HepG2 (cell line): ENCODE results near the gene IL27RA. TPM values are rescaled to one million over a fixed set of nuclear protein-coding genes. Genes with fewer than 3 reads are reported as not detected.

ENCODE experiments used
- ATAC-seq: fragments of 200-7000 bp; cut with Tn5 transposase; 3 replicates; pipeline ENCODE4 v1.9.1; 2020; ENCODE audit warnings: mild to moderate bottlenecking, moderate library complexity
- BruUV-seq: library from RNA; stranded (reverse); fragments of 400-500 nt; replicated peaks from 2 replicates; lab custom pipeline; 2021; lab: Mats Ljungman, UMichigan
- CTCF ChIA-PET: fragments of 300-600 bp; formaldehyde crosslinking; extraction: SDS; loops from one replicate; lab custom pipeline; 2021; ENCODE audit warnings: low total read pairs, inconsistent platforms, low intra/inter-chr PET ratio; lab: Yijun Ruan, JAX
- POLR2A ChIA-PET: fragments of 350-600 bp; sonication (Branson Sonifier 250); formaldehyde crosslinking; loops from one replicate; lab custom pipeline; 2020; ENCODE audit warnings: antibody characterized with exemption, inconsistent platforms; lab: Yijun Ruan, JAX
- DNase-seq: peaks from one replicate; pipeline ENCODE4 v3.0.0-alpha.2; 2015; ENCODE audit warnings: low spot score
- FAIRE-seq: peaks from 3 replicates; lab custom pipeline; 2011; peaks lifted over from hg19 to GRCh38; lab: Jason Lieb, UNC
- H2AFZ ChIP-seq: one replicate; pipeline ENCODE4 v1.6.1; 2011; ENCODE audit warnings: low read length, inconsistent platforms
- H3K27ac ChIP-seq: fragments of 300-600 bp; 3 replicates; pipeline ENCODE4 v1.8.0; 2011; ENCODE audit warnings: mixed run types, mild to moderate bottlenecking, mixed read lengths, low read length, inconsistent platforms; ENCODE audit not compliant: insufficient read depth; ENCODE audit errors: extremely low read length
- H3K27me3 ChIP-seq, 2 experiments: fragments of 200-600 bp in 1 of 2; 2 replicates in 1 of 2; 3 replicates in 1 of 2; pipeline versions ENCODE4 v1.6.0 to v1.8.0; 2011; ENCODE audit warnings: low read length in 2 of 2, mild to moderate bottlenecking in 2 of 2, moderate library complexity in 2 of 2, inconsistent platforms in 1 of 2; ENCODE audit not compliant: insufficient read depth in 2 of 2, control insufficient read depth in 1 of 2
- H3K36me3 ChIP-seq, 2 experiments: fragments of 200-600 bp in 1 of 2; replicated peaks in 1 of 2; 2 replicates in 1 of 2; 3 replicates in 1 of 2; pipeline versions ENCODE4 v1.5.1 to v1.8.0; 2011; ENCODE audit warnings: low read length in 2 of 2, inconsistent platforms in 1 of 2; ENCODE audit not compliant: insufficient read depth in 2 of 2, control insufficient read depth in 1 of 2
- H3K4me1 ChIP-seq: 2 replicates; pipeline ENCODE4 v1.5.1; 2012; ENCODE audit warnings: low read length, inconsistent platforms; ENCODE audit not compliant: insufficient read depth
- H3K4me2 ChIP-seq: 2 replicates; pipeline ENCODE4 v1.6.0; 2011; ENCODE audit warnings: low read depth, low read length, inconsistent platforms
- H3K4me3 ChIP-seq, 3 experiments: fragments of 200-600 bp in 1 of 3; sonication (generic), shearing (Covaris generic) in 1 of 3; replicated peaks in 1 of 3; 2 replicates each; pipeline ENCODE4 v1.5.1; 2011 to 2016; ENCODE audit warnings: low read length in 3 of 3, inconsistent platforms in 2 of 3, low read depth in 2 of 3, mild to moderate bottlenecking in 2 of 3, control low read depth in 1 of 3, mixed read lengths in 1 of 3; ENCODE audit not compliant: insufficient read depth in 1 of 3
- H3K79me2 ChIP-seq: one replicate; pipeline ENCODE4 v1.6.1; 2011; ENCODE audit warnings: low read length, inconsistent platforms; ENCODE audit not compliant: insufficient read depth
- H3K9ac ChIP-seq: 2 replicates; pipeline ENCODE4 v1.6.0; 2011; ENCODE audit warnings: mild to moderate bottlenecking, low read depth, low read length, inconsistent platforms; ENCODE audit not compliant: insufficient read depth
- H3K9me3 ChIP-seq: 2 replicates; pipeline ENCODE4 v1.5.1; 2012; ENCODE audit warnings: mild to moderate bottlenecking, low read length
- H4K20me1 ChIP-seq: 2 replicates; pipeline ENCODE4 v1.6.0; 2011; ENCODE audit warnings: inconsistent platforms, mild to moderate bottlenecking, low read length, moderate library complexity; ENCODE audit not compliant: insufficient read depth
- ATF7-NPFF ChIP-seq: sonication (generic); formaldehyde crosslinking; IDR thresholded peaks from 2 replicates; pipeline ENCODE4 v1.8.1; 2023; ENCODE audit warnings: mild to moderate bottlenecking, low read depth, missing genetic modification reagents, moderate library complexity
- CHD4 ChIP-seq: fragments of 200-600 bp; sonication (generic); IDR thresholded peaks from 2 replicates; pipeline ENCODE4 v1.7.0; 2017; ENCODE audit warnings: mild to moderate bottlenecking, low read length, borderline replicate concordance
- MATR3 ChIP-seq: sonication (generic); formaldehyde crosslinking; IDR thresholded peaks from 2 replicates; pipeline ENCODE4 v1.4.0; 2020; ENCODE audit warnings: missing genetic modification reagents
- PHF21A ChIP-seq: sonication (generic); formaldehyde crosslinking; IDR thresholded peaks from 2 replicates; pipeline ENCODE4 v1.5.0; 2020; ENCODE audit warnings: mild to moderate bottlenecking, missing genetic modification reagents
- STAG1 ChIP-seq: sonication (generic); formaldehyde crosslinking; IDR thresholded peaks from 2 replicates; pipeline ENCODE4 v1.4.0; 2020; ENCODE audit warnings: missing genetic modification reagents
- ZBTB38 ChIP-seq: sonication (generic); formaldehyde crosslinking; IDR thresholded peaks from 2 replicates; pipeline ENCODE4 v1.5.1; 2020; ENCODE audit warnings: mild to moderate bottlenecking, missing genetic modification reagents
- ZBTB7A ChIP-seq: sonication (generic); formaldehyde crosslinking; IDR thresholded peaks from 2 replicates; pipeline ENCODE4 v1.8.0; 2022; ENCODE audit warnings: mild to moderate bottlenecking, missing genetic modification reagents
- ZBTB7B ChIP-seq: sonication (generic); formaldehyde crosslinking; IDR thresholded peaks from 2 replicates; pipeline ENCODE4 v1.4.0; 2020; ENCODE audit warnings: missing genetic modification reagents
- ZC3H4 ChIP-seq: sonication (generic); formaldehyde crosslinking; IDR thresholded peaks from 2 replicates; pipeline ENCODE4 v1.4.0; 2020; ENCODE audit warnings: missing genetic modification reagents, borderline replicate concordance
- ZMYM3 ChIP-seq: sonication (generic); formaldehyde crosslinking; IDR thresholded peaks from 2 replicates; pipeline ENCODE4 v1.5.1; 2020; ENCODE audit warnings: mild to moderate bottlenecking, missing genetic modification reagents
- ZNF33B ChIP-seq: sonication (generic); formaldehyde crosslinking; IDR thresholded peaks from 2 replicates; pipeline ENCODE4 v1.5.1; 2020; ENCODE audit warnings: mild to moderate bottlenecking, missing genetic modification reagents
- ZNF556 ChIP-seq: sonication (generic); formaldehyde crosslinking; IDR thresholded peaks from 2 replicates; pipeline ENCODE4 v1.4.0; 2020; ENCODE audit warnings: mild to moderate bottlenecking, missing genetic modification reagents, borderline replicate concordance
- ZNF629 ChIP-seq: sonication (generic); formaldehyde crosslinking; conservative IDR thresholded peaks from 2 replicates; pipeline ENCODE4 v1.5.0; 2020; ENCODE audit warnings: missing genetic modification reagents
- ZNF670 ChIP-seq: sonication (generic); formaldehyde crosslinking; IDR thresholded peaks from 2 replicates; pipeline ENCODE4 v1.8.0; 2022; ENCODE audit warnings: mild to moderate bottlenecking, missing genetic modification reagents, borderline replicate concordance
- WGBS: methylation state at CpG from one replicate; pipeline ENCODE4 v1.1.6; 2017; ENCODE audit warnings: low lambda C conversion rate; 5-methylcytosine and 5-hydroxymethylcytosine counted together
- in situ Hi-C: cut with HindIII; loops from 2 replicates; pipeline ENCODE4 v1.10.0; 2017; ENCODE audit warnings: low pct_unique_long_range_greater_than_20kb; ENCODE audit not compliant: extremely low pct_ligation_motif_present
- intact Hi-C: fragments of 100-400 bp; cut with micrococcal nuclease; formaldehyde crosslinking; loops from one replicate; pipeline ENCODE4 v1.10.0; 2022; ENCODE audit not compliant: unreplicated experiment
- polyA plus RNA-seq, 8 experiments: library from polyadenylated mRNA; depleted of rRNA in 3 of 8; stranded (reverse) in 7 of 8; unstranded in 1 of 8; fragments of >200 nt; fragmentation: Illumina TruSeq in 4 of 8; extraction: Trizol in 4 of 8; gene quantifications; 2 replicates each; pipeline versions ENCODE4 v1.2.1 to v1.2.3, GENCODE V29; 2011 to 2016; ENCODE audit warnings: low read depth in 4 of 8, missing spikeins in 1 of 8, mixed read lengths in 1 of 8; ENCODE audit not compliant: insufficient read depth in 1 of 8
- total RNA-seq, 5 experiments: library from RNA; depleted of rRNA; stranded (reverse); fragments of >200 nt; fragmentation: Illumina TruSeq; extraction: Trizol; gene quantifications; 2 replicates each; pipeline ENCODE4 v1.2.3, GENCODE V29; 2016; ENCODE audit warnings: low read depth in 1 of 5
- TF ChIP-seq, protein P1 (sequence below): sonication (generic); formaldehyde crosslinking; IDR thresholded peaks from 2 replicates; pipeline ENCODE4 v1.5.0; 2020; ENCODE audit warnings: missing genetic modification reagents, mild to moderate bottlenecking, borderline replicate concordance
- TF ChIP-seq, protein P2 (sequence below): sonication (generic); formaldehyde crosslinking; IDR thresholded peaks from 2 replicates; pipeline ENCODE4 v1.4.0; 2020; ENCODE audit warnings: missing genetic modification reagents
- TF ChIP-seq, protein P3 (sequence below): sonication (generic); formaldehyde crosslinking; IDR thresholded peaks from 2 replicates; pipeline ENCODE4 v1.4.0; 2020; ENCODE audit warnings: missing genetic modification reagents
- TF ChIP-seq, protein P4 (sequence below): sonication (generic); formaldehyde crosslinking; IDR thresholded peaks from 2 replicates; pipeline ENCODE4 v1.5.0; 2020; ENCODE audit warnings: mild to moderate bottlenecking, missing genetic modification reagents, moderate library complexity

Gene IL27RA
- total and polyA plus RNA-seq, 2 of the 13 experiments (the other 11 are each of a cell fraction or from before 2014, with no cell fraction given), result 3.5 to 8.1 TPM

DNA sequence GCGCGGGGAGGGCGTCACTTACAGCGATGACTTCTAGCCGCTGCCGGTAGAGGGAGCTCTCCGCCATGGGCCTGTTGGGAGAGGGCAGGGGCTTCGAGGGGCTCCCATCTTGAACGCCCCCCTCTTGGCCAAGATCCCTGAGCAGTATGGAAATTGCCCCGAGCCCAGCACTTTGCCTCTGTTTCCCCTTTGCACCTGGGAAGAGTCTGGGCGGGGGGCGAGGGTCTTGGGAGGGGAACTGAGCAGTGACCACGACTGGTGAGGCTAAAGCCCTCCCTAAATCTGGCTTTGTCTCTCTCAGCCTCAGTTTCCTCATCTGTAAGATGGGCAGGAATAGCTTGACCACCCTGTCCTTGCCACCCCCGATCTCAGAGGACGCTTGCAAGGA, 27.5 kb downstream of the IL27RA start:
- ATAC-seq (no peak), DNase-seq (no peak), FAIRE-seq (no peak)
- intact Hi-C loops (no loop called here), in situ Hi-C loops (loop anchor here (25.0 kb wide), 1 partner anchor 297 kb away; the partner anchor contains the start of genes C19orf53 and MRI1)
- WGBS, result 62% methylated on average over 15 of the region's 15 CpGs
- BruUV-seq, result no TSS peak
- Histone ChIP-seq H3K9me3 (no peaks in the 10 kb centered on the region), H3K79me2 (no peaks in the 10 kb centered on the region), H3K9ac (no peak overlapping the region), H3K27me3 (no peaks in the 10 kb centered on the region), H4K20me1 (no peaks in the 10 kb centered on the region), H3K36me3 (no peaks in the 10 kb centered on the region), H3K4me1 (peaks cover 39% of the 10 kb centered on the region), H3K4me2 (no peak overlapping the region), H3K27ac (peak overlapping the region; percentile 81), H3K4me3 (no peak overlapping the region), H2AFZ (no peak overlapping the region)
- CTCF ChIA-PET, result interaction anchor here (2.3 kb wide), 1 partner anchor 14 kb away, joined by 15 read pairs; the partner anchor contains the start of gene MISP3
- POLR2A ChIA-PET, result interaction anchor here (1.2 to 5.7 kb wide), 6 partner anchors 8 to 52 kb away, joined by 3 to 62 read pairs (median 4); partner anchors contain the start of genes MISP3 and RFX1
- TF ChIP-seq STAG1 (CRISPR knock-in tag) (peak; percentile 29; the same call in 1 of the 2 replicates), ZC3H4 (CRISPR knock-in tag) (no peak), ZBTB38 (CRISPR knock-in tag) (0 out of 2 replicates have a peak, but pooled peaks have one; percentile 22), CHD4 (peak; percentile 88; the same call in 1 of the 2 replicates), MATR3 (CRISPR knock-in tag) (no peak), ZBTB7A (CRISPR knock-in tag) (peak; percentile 71; the same call in 1 of the 2 replicates), ZNF629 (CRISPR knock-in tag) (peak; percentile 94), ATF7-NPFF (CRISPR knock-in tag) (no peak), ZNF556 (0 out of 2 replicates have a peak, but pooled peaks have one; percentile 21), PHF21A (CRISPR knock-in tag) (0 out of 2 replicates have a peak, but pooled peaks have one; percentile 21), ZMYM3 (CRISPR knock-in tag) (peak; percentile 86; the same call in 1 of the 2 replicates), ZBTB7B (CRISPR knock-in tag) (peak; percentile 60; the same call in 1 of the 2 replicates), ZNF33B (0 out of 2 replicates have a peak, but pooled peaks have one; percentile 8), ZNF670 (CRISPR knock-in tag) (no peak)
- TF ChIP-seq, protein P1, sequence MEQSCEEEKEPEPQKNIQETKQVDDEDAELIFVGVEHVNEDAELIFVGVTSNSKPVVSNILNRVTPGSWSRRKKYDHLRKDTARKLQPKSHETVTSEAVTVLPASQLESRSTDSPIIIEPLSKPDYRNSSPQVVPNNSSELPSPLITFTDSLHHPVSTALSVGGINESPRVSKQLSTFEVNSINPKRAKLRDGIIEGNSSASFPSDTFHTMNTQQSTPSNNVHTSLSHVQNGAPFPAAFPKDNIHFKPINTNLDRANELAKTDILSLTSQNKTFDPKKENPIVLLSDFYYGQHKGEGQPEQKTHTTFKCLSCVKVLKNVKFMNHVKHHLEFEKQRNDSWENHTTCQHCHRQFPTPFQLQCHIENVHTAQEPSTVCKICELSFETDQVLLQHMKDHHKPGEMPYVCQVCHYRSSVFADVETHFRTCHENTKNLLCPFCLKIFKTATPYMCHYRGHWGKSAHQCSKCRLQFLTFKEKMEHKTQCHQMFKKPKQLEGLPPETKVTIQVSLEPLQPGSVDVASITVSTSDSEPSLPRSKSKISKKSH, result 0 out of 2 replicates have a peak, but pooled peaks have one; percentile 26
- TF ChIP-seq, protein P2, sequence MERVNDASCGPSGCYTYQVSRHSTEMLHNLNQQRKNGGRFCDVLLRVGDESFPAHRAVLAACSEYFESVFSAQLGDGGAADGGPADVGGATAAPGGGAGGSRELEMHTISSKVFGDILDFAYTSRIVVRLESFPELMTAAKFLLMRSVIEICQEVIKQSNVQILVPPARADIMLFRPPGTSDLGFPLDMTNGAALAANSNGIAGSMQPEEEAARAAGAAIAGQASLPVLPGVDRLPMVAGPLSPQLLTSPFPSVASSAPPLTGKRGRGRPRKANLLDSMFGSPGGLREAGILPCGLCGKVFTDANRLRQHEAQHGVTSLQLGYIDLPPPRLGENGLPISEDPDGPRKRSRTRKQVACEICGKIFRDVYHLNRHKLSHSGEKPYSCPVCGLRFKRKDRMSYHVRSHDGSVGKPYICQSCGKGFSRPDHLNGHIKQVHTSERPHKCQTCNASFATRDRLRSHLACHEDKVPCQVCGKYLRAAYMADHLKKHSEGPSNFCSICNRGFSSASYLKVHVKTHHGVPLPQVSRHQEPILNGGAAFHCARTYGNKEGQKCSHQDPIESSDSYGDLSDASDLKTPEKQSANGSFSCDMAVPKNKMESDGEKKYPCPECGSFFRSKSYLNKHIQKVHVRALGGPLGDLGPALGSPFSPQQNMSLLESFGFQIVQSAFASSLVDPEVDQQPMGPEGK (CRISPR knock-in tag), result peak; percentile 46; the same call in 1 of the 2 replicates
- TF ChIP-seq, protein P3, sequence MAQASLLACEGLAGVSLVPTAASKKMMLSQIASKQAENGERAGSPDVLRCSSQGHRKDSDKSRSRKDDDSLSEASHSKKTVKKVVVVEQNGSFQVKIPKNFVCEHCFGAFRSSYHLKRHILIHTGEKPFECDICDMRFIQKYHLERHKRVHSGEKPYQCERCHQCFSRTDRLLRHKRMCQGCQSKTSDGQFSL (CRISPR knock-in tag), result peak; percentile 2; the same call in 1 of the 2 replicates
- TF ChIP-seq, protein P4, sequence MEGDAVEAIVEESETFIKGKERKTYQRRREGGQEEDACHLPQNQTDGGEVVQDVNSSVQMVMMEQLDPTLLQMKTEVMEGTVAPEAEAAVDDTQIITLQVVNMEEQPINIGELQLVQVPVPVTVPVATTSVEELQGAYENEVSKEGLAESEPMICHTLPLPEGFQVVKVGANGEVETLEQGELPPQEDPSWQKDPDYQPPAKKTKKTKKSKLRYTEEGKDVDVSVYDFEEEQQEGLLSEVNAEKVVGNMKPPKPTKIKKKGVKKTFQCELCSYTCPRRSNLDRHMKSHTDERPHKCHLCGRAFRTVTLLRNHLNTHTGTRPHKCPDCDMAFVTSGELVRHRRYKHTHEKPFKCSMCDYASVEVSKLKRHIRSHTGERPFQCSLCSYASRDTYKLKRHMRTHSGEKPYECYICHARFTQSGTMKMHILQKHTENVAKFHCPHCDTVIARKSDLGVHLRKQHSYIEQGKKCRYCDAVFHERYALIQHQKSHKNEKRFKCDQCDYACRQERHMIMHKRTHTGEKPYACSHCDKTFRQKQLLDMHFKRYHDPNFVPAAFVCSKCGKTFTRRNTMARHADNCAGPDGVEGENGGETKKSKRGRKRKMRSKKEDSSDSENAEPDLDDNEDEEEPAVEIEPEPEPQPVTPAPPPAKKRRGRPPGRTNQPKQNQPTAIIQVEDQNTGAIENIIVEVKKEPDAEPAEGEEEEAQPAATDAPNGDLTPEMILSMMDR (CRISPR knock-in tag), result peak; percentile 68
